ENCODE measurements around the gene CADM2. TPM values are rescaled to one million over a fixed set of nuclear protein-coding genes. Genes with fewer than 3 reads are reported as not detected.

Gene CADM2
- total and polyA plus RNA-seq, 4 donors: 1.3 to 1.8 TPM; not detected in 2

DNA sequence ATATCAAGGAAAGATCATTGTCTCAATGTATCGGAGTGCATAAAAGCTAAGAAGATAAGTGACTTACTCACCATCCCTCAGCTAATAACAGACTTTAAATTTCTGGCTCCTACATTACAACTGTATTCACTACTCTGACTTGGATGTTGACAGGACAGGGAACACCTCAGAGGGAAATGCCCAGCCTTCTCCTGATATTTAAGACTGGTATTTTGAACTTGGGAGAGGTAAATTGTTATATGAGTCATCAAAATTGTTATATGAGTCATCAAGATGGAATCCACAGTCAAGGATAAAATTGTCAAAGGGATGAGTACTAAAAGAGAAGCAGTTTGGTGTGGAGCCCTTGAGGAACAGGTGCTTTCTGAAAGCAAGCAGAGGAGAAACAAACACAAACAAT lies 1070.8 kb downstream of the CADM2 start:
- H3K9me3 ChIP-seq (ENCODE audit: control insufficient read depth, low read length): no peaks in the 10 kb centered on the region
- no peaks in the 10 kb centered on the region for H3K27me3 ChIP-seq (ENCODE audit: control insufficient read depth in 1 of 2, insufficient read depth in 2 of 2, low read length in 1 of 2)
- intact Hi-C loops (cut with DNase I): no loop called here
- ATAC-seq (ENCODE audit: low FRiP score): no peak
- H3K4me3 ChIP-seq (ENCODE audit: low read length in 2 of 2): no peak overlapping the region
- 90 to 96% methylated on average over 1 of the region's 1 CpG for WGBS, 2 donors
- no peak overlapping the region for H3K27ac ChIP-seq (ENCODE audit: low read depth in 1 of 2, low read length in 2 of 2)
- H3K4me1 ChIP-seq (ENCODE audit: control insufficient read depth in 1 of 2, insufficient read depth in 2 of 2, low read length in 2 of 2): no peaks in the 10 kb centered on the region
- no peak for DNase-seq
- no peaks in the 10 kb centered on the region for H3K36me3 ChIP-seq (ENCODE audit: control insufficient read depth in 1 of 2, insufficient read depth in 2 of 2, low read length in 1 of 2)

- Histone ChIP-seq H3K36me3 (ENCODE audit: control insufficient read depth in 1 of 2, insufficient read depth in 2 of 2, low read length in 1 of 2) (no peaks in the 10 kb centered on the region), H3K27ac (ENCODE audit: low read depth in 1 of 2, low read length in 2 of 2) (no peak overlapping the region), H3K27me3 (ENCODE audit: control insufficient read depth in 1 of 2, insufficient read depth in 2 of 2, low read length in 1 of 2) (no peaks in the 10 kb centered on the region), H3K9me3 (ENCODE audit: control insufficient read depth, low read length) (no peaks in the 10 kb centered on the region), H3K4me3 (ENCODE audit: low read length in 2 of 2) (no peak overlapping the region), H3K4me1 (ENCODE audit: control insufficient read depth in 1 of 2, insufficient read depth in 2 of 2, low read length in 2 of 2) (no peaks in the 10 kb centered on the region)
- no peak for ATAC-seq (ENCODE audit: low FRiP score)
- no peak for DNase-seq
- intact Hi-C loops (cut with DNase I): no loop called here
Measured at GRCh38 chr3:86037916-86038315, 1079.1 kb downstream of the CADM2 start.

DNA sequence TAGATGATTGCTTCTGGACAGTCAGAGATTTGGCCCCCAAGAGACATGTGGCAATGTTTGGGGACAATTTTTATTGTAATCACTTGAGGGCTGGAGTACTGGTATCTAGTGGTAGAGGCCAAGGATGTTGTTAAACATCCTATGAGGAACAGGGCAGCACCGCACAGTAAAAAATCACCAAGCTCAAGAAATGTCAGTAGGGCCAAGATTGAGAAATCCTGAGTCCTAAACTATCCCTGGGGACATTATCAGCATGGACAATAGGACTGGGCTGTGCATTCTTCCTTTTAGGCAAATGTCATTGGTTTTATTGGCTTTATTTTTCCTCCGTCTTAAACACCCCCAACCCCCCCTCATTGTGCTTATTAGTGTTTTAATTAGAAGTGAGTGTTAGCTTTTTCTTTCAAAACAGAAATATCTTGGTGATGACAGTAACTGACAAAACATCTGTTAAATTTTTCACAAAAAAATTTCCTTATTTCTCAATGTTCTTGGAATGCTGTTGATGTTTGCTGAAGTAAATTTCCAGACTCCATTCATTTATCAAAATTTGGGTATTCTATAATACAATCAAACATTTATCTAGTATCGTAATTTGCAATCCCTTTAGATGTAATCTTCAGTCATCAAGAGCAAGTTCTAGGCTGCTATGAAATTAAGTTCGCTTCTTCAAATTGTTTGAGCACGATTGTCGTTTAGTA lies 1087.8 kb downstream of the CADM2 start:
- intact Hi-C loops (cut with DNase I): no loop called here
- H3K27me3 ChIP-seq (ENCODE audit: control insufficient read depth in 1 of 2, insufficient read depth in 2 of 2, low read length in 1 of 2): no peaks in the 10 kb centered on the region
- no peak overlapping the region for H3K4me3 ChIP-seq (ENCODE audit: low read length in 2 of 2)
- DNase-seq (no peak), ATAC-seq (ENCODE audit: low FRiP score) (no peak)
- H3K36me3 ChIP-seq (ENCODE audit: control insufficient read depth in 1 of 2, insufficient read depth in 2 of 2, low read length in 1 of 2): no peaks in the 10 kb centered on the region
- H3K9me3 ChIP-seq (ENCODE audit: control insufficient read depth, low read length): peaks cover 2% of the 10 kb centered on the region
- no peak overlapping the region for H3K27ac ChIP-seq (ENCODE audit: low read depth in 1 of 2, low read length in 2 of 2)
- H3K4me1 ChIP-seq (ENCODE audit: control insufficient read depth in 1 of 2, insufficient read depth in 2 of 2, low read length in 2 of 2): no peaks in the 10 kb centered on the region
- WGBS, 2 donors: 30 to 33% methylated on average over 6 of the region's 6 CpGs

GRCh38 chr3:86047161-86047560 lies 1088.4 kb downstream of the CADM2 start:
- intact Hi-C loops (cut with DNase I): no loop called here
- Histone ChIP-seq H3K9me3 (ENCODE audit: control insufficient read depth, low read length) (peaks cover 2% of the 10 kb centered on the region), H3K4me3 (ENCODE audit: low read length in 2 of 2) (no peak overlapping the region), H3K4me1 (ENCODE audit: control insufficient read depth in 1 of 2, insufficient read depth in 2 of 2, low read length in 2 of 2) (no peaks in the 10 kb centered on the region), H3K27ac (ENCODE audit: low read depth in 1 of 2, low read length in 2 of 2) (no peak overlapping the region), H3K27me3 (ENCODE audit: control insufficient read depth in 1 of 2, insufficient read depth in 2 of 2, low read length in 1 of 2) (no peaks in the 10 kb centered on the region), H3K36me3 (ENCODE audit: control insufficient read depth in 1 of 2, insufficient read depth in 2 of 2, low read length in 1 of 2) (no peaks in the 10 kb centered on the region)
- 12% methylated on average over 1 of the region's 1 CpG for WGBS, 2 donors
- no peak for DNase-seq
- ATAC-seq (ENCODE audit: low FRiP score): no peak

GRCh38 chr3:86051058-86051457 lies 1092.3 kb downstream of the CADM2 start:
- intact Hi-C loops (cut with DNase I): no loop called here
- H3K9me3 ChIP-seq (ENCODE audit: control insufficient read depth, low read length): peaks cover 2% of the 10 kb centered on the region
- H3K36me3 ChIP-seq (ENCODE audit: control insufficient read depth in 1 of 2, insufficient read depth in 2 of 2, low read length in 1 of 2): no peaks in the 10 kb centered on the region
- H3K4me1 ChIP-seq (ENCODE audit: control insufficient read depth in 1 of 2, insufficient read depth in 2 of 2, low read length in 2 of 2): no peaks in the 10 kb centered on the region
- H3K27me3 ChIP-seq (ENCODE audit: control insufficient read depth in 1 of 2, insufficient read depth in 2 of 2, low read length in 1 of 2): no peaks in the 10 kb centered on the region
- DNase-seq (no peak), ATAC-seq (ENCODE audit: low FRiP score) (no peak)
- H3K4me3 ChIP-seq (ENCODE audit: low read length in 2 of 2): no peak overlapping the region
- WGBS, 2 donors: 72 to 74% methylated on average over 1 of the region's 1 CpG
- H3K27ac ChIP-seq (ENCODE audit: low read depth in 1 of 2, low read length in 2 of 2): no peak overlapping the region

GRCh38 chr3:86056032-86056431 lies 1097.2 kb downstream of the CADM2 start:
- no peaks in the 10 kb centered on the region for H3K27me3 ChIP-seq (ENCODE audit: control insufficient read depth in 1 of 2, insufficient read depth in 2 of 2, low read length in 1 of 2)
- 29 to 34% methylated on average over 4 of the region's 4 CpGs for WGBS, 2 donors
- intact Hi-C loops (cut with DNase I): no loop called here
- H3K4me1 ChIP-seq (ENCODE audit: control insufficient read depth in 1 of 2, insufficient read depth in 2 of 2, low read length in 2 of 2): no peaks in the 10 kb centered on the region
- no peak for ATAC-seq (ENCODE audit: low FRiP score)
- H3K36me3 ChIP-seq (ENCODE audit: control insufficient read depth in 1 of 2, insufficient read depth in 2 of 2, low read length in 1 of 2): no peaks in the 10 kb centered on the region
- H3K9me3 ChIP-seq (ENCODE audit: control insufficient read depth, low read length): no peaks in the 10 kb centered on the region
- no peak overlapping the region for H3K27ac ChIP-seq (ENCODE audit: low read depth in 1 of 2, low read length in 2 of 2)
- DNase-seq: no peak
- no peak overlapping the region for H3K4me3 ChIP-seq (ENCODE audit: low read length in 2 of 2)

DNA sequence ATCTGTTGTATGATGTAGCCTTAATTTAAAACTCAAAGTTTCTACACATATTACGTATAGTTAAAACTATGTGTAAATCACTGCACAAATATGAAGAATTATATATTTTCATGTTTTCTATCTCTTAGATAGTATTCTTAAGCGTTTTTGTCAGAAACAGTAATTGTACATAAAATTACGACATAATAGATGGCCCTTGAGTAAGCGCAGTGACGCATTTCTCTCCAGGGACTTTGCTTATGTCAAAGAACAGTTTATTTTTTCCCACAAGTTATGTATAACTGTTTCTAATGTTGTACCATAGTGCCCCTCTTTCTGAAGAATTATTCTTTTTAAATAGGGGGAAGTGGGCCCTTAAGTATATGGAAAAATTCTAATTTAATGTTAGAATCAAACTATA lies 1098.2 kb downstream of the CADM2 start:
- H3K4me3 ChIP-seq (ENCODE audit: low read length in 2 of 2): no peak overlapping the region
- DNase-seq (no peak), ATAC-seq (ENCODE audit: low FRiP score) (no peak)
- no peaks in the 10 kb centered on the region for H3K27me3 ChIP-seq (ENCODE audit: control insufficient read depth in 1 of 2, insufficient read depth in 2 of 2, low read length in 1 of 2)
- no peak overlapping the region for H3K27ac ChIP-seq (ENCODE audit: low read depth in 1 of 2, low read length in 2 of 2)
- WGBS, 2 donors: 31 to 43% methylated on average over 5 of the region's 5 CpGs
- no peaks in the 10 kb centered on the region for H3K36me3 ChIP-seq (ENCODE audit: control insufficient read depth in 1 of 2, insufficient read depth in 2 of 2, low read length in 1 of 2)
- intact Hi-C loops (cut with DNase I): no loop called here
- no peaks in the 10 kb centered on the region for H3K9me3 ChIP-seq (ENCODE audit: control insufficient read depth, low read length)
- no peaks in the 10 kb centered on the region for H3K4me1 ChIP-seq (ENCODE audit: control insufficient read depth in 1 of 2, insufficient read depth in 2 of 2, low read length in 2 of 2)

GRCh38 chr3:86073799-86074198 lies 1115.0 kb downstream of the CADM2 start:
- no peaks in the 10 kb centered on the region for H3K27me3 ChIP-seq (ENCODE audit: control insufficient read depth in 1 of 2, insufficient read depth in 2 of 2, low read length in 1 of 2)
- H3K9me3 ChIP-seq (ENCODE audit: control insufficient read depth, low read length): no peaks in the 10 kb centered on the region
- H3K36me3 ChIP-seq (ENCODE audit: control insufficient read depth in 1 of 2, insufficient read depth in 2 of 2, low read length in 1 of 2): no peaks in the 10 kb centered on the region
- H3K4me3 ChIP-seq (ENCODE audit: low read length in 2 of 2): no peak overlapping the region
- WGBS, 2 donors: 70 to 83% methylated on average over 2 of the region's 2 CpGs
- intact Hi-C loops (cut with DNase I): no loop called here
- H3K27ac ChIP-seq (ENCODE audit: low read depth in 1 of 2, low read length in 2 of 2): no peak overlapping the region
- DNase-seq (no peak), ATAC-seq (ENCODE audit: low FRiP score) (no peak)
- no peaks in the 10 kb centered on the region for H3K4me1 ChIP-seq (ENCODE audit: control insufficient read depth in 1 of 2, insufficient read depth in 2 of 2, low read length in 2 of 2)

GRCh38 chr3:86087160-86087871 lies 1128.5 kb downstream of the CADM2 start:
- Histone ChIP-seq H3K36me3 (ENCODE audit: control insufficient read depth in 1 of 2, insufficient read depth in 2 of 2, low read length in 1 of 2) (no peaks in the 10 kb centered on the region), H3K27ac (ENCODE audit: low read depth in 1 of 2, low read length in 2 of 2) (no peak overlapping the region), H3K4me3 (ENCODE audit: low read length in 2 of 2) (no peak overlapping the region), H3K4me1 (ENCODE audit: control insufficient read depth in 1 of 2, insufficient read depth in 2 of 2, low read length in 2 of 2) (no peaks in the 10 kb centered on the region), H3K27me3 (ENCODE audit: control insufficient read depth in 1 of 2, insufficient read depth in 2 of 2, low read length in 1 of 2) (no peaks in the 10 kb centered on the region), H3K9me3 (ENCODE audit: control insufficient read depth, low read length) (no peaks in the 10 kb centered on the region)
- no peak for ATAC-seq (ENCODE audit: low FRiP score)
- DNase-seq: no peak
- intact Hi-C loops (cut with DNase I): no loop called here
- 71 to 73% methylated on average over 6 of the region's 6 CpGs for WGBS, 2 donors

Data from aorta (tissue), 5 donors.